Osteoblast (primary cell): Measurements from ENCODE around the gene HIRA. TPM values are rescaled to one million over a fixed set of nuclear protein-coding genes. Genes with fewer than 3 reads are reported as not detected.

Experiments
- DNase-seq: peaks from one replicate; pipeline ENCODE4 v3.0.0; 2011; ENCODE audit warnings: low spot score, mixed read lengths; ENCODE audit not compliant: insufficient read length; ENCODE audit errors: missing footprints
- H2AFZ ChIP-seq: 2 replicates; pipeline ENCODE4 v1.6.0; 2011; ENCODE audit warnings: mild to moderate bottlenecking, low read length
- H3K27ac ChIP-seq: 2 replicates; pipeline ENCODE4 v1.5.1; 2011; ENCODE audit warnings: mild to moderate bottlenecking, low read depth, low read length, moderate library complexity
- H3K27me3 ChIP-seq: 2 replicates; pipeline ENCODE4 v1.6.0; 2012; ENCODE audit warnings: mild to moderate bottlenecking, control low read depth, inconsistent platforms, low read length, moderate library complexity; ENCODE audit not compliant: insufficient read depth
- H3K36me3 ChIP-seq: 2 replicates; pipeline ENCODE4 v1.5.1; 2011; ENCODE audit warnings: mild to moderate bottlenecking, low read length, control low read depth, moderate library complexity; ENCODE audit not compliant: insufficient read depth
- H3K4me1 ChIP-seq: 2 replicates; pipeline ENCODE4 v1.5.1; 2011; ENCODE audit warnings: mild to moderate bottlenecking, low read length, control low read depth, moderate library complexity; ENCODE audit not compliant: insufficient read depth
- H3K4me2 ChIP-seq: 2 replicates; pipeline ENCODE4 v1.6.0; 2011; ENCODE audit warnings: mild to moderate bottlenecking, low read length; ENCODE audit not compliant: insufficient read depth
- H3K4me3 ChIP-seq: fragments of 200-600 bp; sonication (generic); 3 replicates; pipeline ENCODE4 v1.5.1; 2012; ENCODE audit warnings: mild to moderate bottlenecking, low read length, inconsistent platforms; ENCODE audit not compliant: insufficient read depth
- H3K79me2 ChIP-seq: 2 replicates; pipeline ENCODE4 v1.6.0; 2012; ENCODE audit warnings: mild to moderate bottlenecking, low read length, control low read depth, inconsistent platforms; ENCODE audit not compliant: insufficient read depth
- H3K9me3 ChIP-seq: 2 replicates; pipeline ENCODE4 v1.5.1; 2011; ENCODE audit warnings: low read depth, low read length, control low read depth
- H4K20me1 ChIP-seq: 2 replicates; pipeline ENCODE4 v1.6.0; 2012; ENCODE audit warnings: mild to moderate bottlenecking, low read length, control low read depth; ENCODE audit not compliant: insufficient read depth
- CTCF ChIP-seq: IDR thresholded peaks from 2 replicates; pipeline ENCODE4 v1.5.1; 2011; ENCODE audit warnings: mild to moderate bottlenecking, low read depth, low read length, moderate library complexity; ENCODE audit errors: extremely low read depth
- total RNA-seq: library from RNA; depleted of rRNA; stranded (reverse); fragments of >200 nt; gene quantifications from 2 replicates; pipeline ENCODE4 v1.2.3, GENCODE V29; 2012

HIRA gene
- total RNA-seq, 1 donor = 22.1 TPM

GRCh38 chr22:19466848-19467752, 35.6 kb upstream of the HIRA start:
- DNase-seq = no peak
- no peaks in the 10 kb centered on the region for H3K27me3 ChIP-seq
- H2AFZ ChIP-seq = no peak overlapping the region
- H3K9me3 ChIP-seq = no peaks in the 10 kb centered on the region
- peaks cover 10% of the 10 kb centered on the region for H3K4me1 ChIP-seq
- H3K79me2 ChIP-seq = peaks cover 20% of the 10 kb centered on the region
- no peak overlapping the region for H3K27ac ChIP-seq
- TF ChIP-seq CTCF = no peak
- no peak overlapping the region for H3K4me3 ChIP-seq
- peaks cover 21% of the 10 kb centered on the region for H4K20me1 ChIP-seq
- no peak overlapping the region for H3K4me2 ChIP-seq
- peaks cover 75% of the 10 kb centered on the region for H3K36me3 ChIP-seq

- Histone ChIP-seq H3K4me2 (no peak overlapping the region), H3K27ac (no peak overlapping the region), H3K27me3 (no peaks in the 10 kb centered on the region), H3K9me3 (no peaks in the 10 kb centered on the region), H3K4me3 (no peak overlapping the region), H3K4me1 (peaks cover 10% of the 10 kb centered on the region), H3K36me3 (peaks cover 71% of the 10 kb centered on the region), H3K79me2 (peaks cover 14% of the 10 kb centered on the region), H2AFZ (no peak overlapping the region), H4K20me1 (peaks cover 19% of the 10 kb centered on the region)
- no peak for TF ChIP-seq CTCF
- no peak for DNase-seq
Observed at GRCh38 chr22:19466126-19466716, 34.7 kb upstream of the HIRA start.

GRCh38 chr22:19464975-19465374, 33.4 kb upstream of the HIRA start:
- peaks cover 17% of the 10 kb centered on the region for H4K20me1 ChIP-seq
- no peak for DNase-seq
- no peak overlapping the region for H3K4me3 ChIP-seq
- H3K9me3 ChIP-seq = no peaks in the 10 kb centered on the region
- H3K4me1 ChIP-seq = peaks cover 10% of the 10 kb centered on the region
- no peak for TF ChIP-seq CTCF
- H3K4me2 ChIP-seq = no peak overlapping the region
- H2AFZ ChIP-seq = no peak overlapping the region
- H3K27me3 ChIP-seq = no peaks in the 10 kb centered on the region
- no peak overlapping the region for H3K27ac ChIP-seq
- peaks cover 63% of the 10 kb centered on the region for H3K36me3 ChIP-seq
- H3K79me2 ChIP-seq = peaks cover 14% of the 10 kb centered on the region

GRCh38 chr22:19464546-19464945, 33.0 kb upstream of the HIRA start:
- H4K20me1 ChIP-seq = peaks cover 14% of the 10 kb centered on the region

More at GRCh38 chr22:19464546-19464945, 33.0 kb upstream of the HIRA start:
- Histone ChIP-seq H3K36me3 (peaks cover 59% of the 10 kb centered on the region), H2AFZ (no peak overlapping the region), H3K4me1 (peaks cover 10% of the 10 kb centered on the region), H3K27me3 (no peaks in the 10 kb centered on the region), H3K27ac (peak overlapping the region; percentile 33), H3K4me3 (no peak overlapping the region), H3K4me2 (no peak overlapping the region), H3K79me2 (peaks cover 10% of the 10 kb centered on the region), H3K9me3 (no peaks in the 10 kb centered on the region)
- no peak for TF ChIP-seq CTCF
- DNase-seq = no peak
